Prostate gland (tissue), 2 donors: ENCODE measurements around the gene VPS37C.

Experiments
- CTCF ChIP-seq, 4 experiments: fragments of 200-600 bp in 2 of 4; fragments of 450-650 bp in 2 of 4; sonication (generic) in 2 of 4; IDR thresholded peaks; 1 replicate in 3 of 4; 2 replicates in 1 of 4; pipeline ENCODE4 v1.5.1; 2016 to 2019; ENCODE audit warnings: antibody characterized with exemption in 4 of 4, mild to moderate bottlenecking in 2 of 4, moderate library complexity in 2 of 4
- POLR2AphosphoS5 ChIP-seq: sonication (generic); formaldehyde crosslinking; IDR thresholded peaks from one replicate; pipeline ENCODE4 v1.6.1; 2017; ENCODE audit warnings: antibody characterized with exemption

- TF ChIP-seq CTCF (IDR thresholded peaks at IDR 0.05) (no peak), POLR2AphosphoS5 (no peak)
These were observed 13.0 kb upstream of the VPS37C start for GRCh38 chr11:61174273-61174672.
